ENCODE measurements around the gene CENPO. TPM values are rescaled to one million over a fixed set of nuclear protein-coding genes. Genes with fewer than 3 reads are reported as not detected.

The CENPO gene
- total and polyA plus RNA-seq, 2 donors (not counting 3 experiments of a cell fraction or from before 2014, with no cell fraction given): 26.8 to 45.3 TPM

DNA sequence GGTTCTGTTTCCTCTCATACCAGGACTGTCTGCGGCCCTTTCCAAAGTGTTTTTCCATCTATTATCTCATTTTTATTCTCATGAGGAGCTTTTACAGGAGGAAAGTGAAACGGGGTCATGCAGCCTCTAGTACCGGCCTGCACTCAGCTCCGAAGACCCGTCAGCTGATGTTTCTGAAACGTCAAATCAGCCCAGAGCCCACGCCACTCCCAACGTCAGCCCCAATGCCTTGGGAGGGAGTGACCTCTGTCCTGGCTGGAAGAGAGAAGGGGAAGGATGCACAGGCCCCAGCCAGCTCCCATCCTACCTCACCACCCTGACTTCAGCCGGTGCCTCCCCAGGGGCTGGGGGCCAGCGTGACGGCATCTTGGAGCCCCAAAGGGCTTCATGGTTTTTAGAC lies 68.3 kb downstream of the CENPO start:
- Histone ChIP-seq H4K20me1 (replicated peaks; ENCODE audit: control insufficient read depth, extremely low read depth, insufficient read depth, low read length) (no peaks in the 10 kb centered on the region), H3K9me3 (replicated peaks; ENCODE audit: control insufficient read depth, insufficient read depth, low read length) (no peaks in the 10 kb centered on the region), H3K4me3 (replicated peaks in 1 of 3; ENCODE audit: insufficient read depth in 1 of 3, low read depth in 1 of 3, low read length in 3 of 3) (no peak overlapping the region), H3K27ac (ENCODE audit: insufficient read depth, low read depth, low read length) (no peak overlapping the region), H2AFZ (ENCODE audit: low read depth, low read length) (no peak overlapping the region), H3K9ac (replicated peaks; ENCODE audit: extremely low read depth, insufficient read depth, low read length) (no peak overlapping the region), H3K27me3 (ENCODE audit: control insufficient read depth in 2 of 2, insufficient read depth in 2 of 2, low read length in 2 of 2) (no peaks in the 10 kb centered on the region), H3K36me3 (ENCODE audit: control insufficient read depth in 2 of 2, extremely low read depth in 1 of 2, insufficient read depth in 2 of 2, low read length in 2 of 2) (no peaks in the 10 kb centered on the region), H3K4me2 (ENCODE audit: insufficient read depth, low read length) (no peak overlapping the region), H3K79me2 (ENCODE audit: control insufficient read depth, insufficient read depth, low read length) (no peaks in the 10 kb centered on the region), H3K4me1 (ENCODE audit: control insufficient read depth, extremely low read depth, insufficient read depth, low read length) (no peaks in the 10 kb centered on the region), H3K9me1 (replicated peaks; ENCODE audit: control insufficient read depth, extremely low read depth, insufficient read depth, low read length) (no peaks in the 10 kb centered on the region)
- BruUV-seq (replicated peaks): no TSS peak
- DNase-seq (ENCODE audit: low read depth, low spot score) (no peak), FAIRE-seq (no peak)
- no peak for TF ChIP-seq POLR2AphosphoS5 (IDR thresholded peaks at IDR 0.05; ENCODE audit: insufficient read depth, low read depth, low read length)
- TF ChIP-seq MYC (IDR thresholded peaks at IDR 0.05; ENCODE audit: low read depth, low read length): no peak
- TF ChIP-seq GATA2 (IDR thresholded peaks at IDR 0.05; ENCODE audit: insufficient read depth, insufficient read length, low read depth, low read length): no peak
- TF ChIP-seq FOS (IDR thresholded peaks at IDR 0.05; ENCODE audit: borderline replicate concordance, insufficient read depth, low read length): no peak
- TF ChIP-seq, protein P1, sequence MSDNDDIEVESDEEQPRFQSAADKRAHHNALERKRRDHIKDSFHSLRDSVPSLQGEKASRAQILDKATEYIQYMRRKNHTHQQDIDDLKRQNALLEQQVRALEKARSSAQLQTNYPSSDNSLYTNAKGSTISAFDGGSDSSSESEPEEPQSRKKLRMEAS (IDR thresholded peaks at IDR 0.05; ENCODE audit: insufficient read depth, insufficient read length): no peak
- TF ChIP-seq EZH2 (IDR thresholded peaks at IDR 0.05; ENCODE audit: borderline replicate concordance, low read depth, low read length, severe bottlenecking): no peak
- no peak for TF ChIP-seq POLR2A (IDR thresholded peaks at IDR 0.05; ENCODE audit: low read depth, low read length)
- no peak for TF ChIP-seq JUN (IDR thresholded peaks at IDR 0.05; ENCODE audit: borderline replicate concordance, insufficient read depth, insufficient read length, low read depth)
- TF ChIP-seq, protein P2, sequence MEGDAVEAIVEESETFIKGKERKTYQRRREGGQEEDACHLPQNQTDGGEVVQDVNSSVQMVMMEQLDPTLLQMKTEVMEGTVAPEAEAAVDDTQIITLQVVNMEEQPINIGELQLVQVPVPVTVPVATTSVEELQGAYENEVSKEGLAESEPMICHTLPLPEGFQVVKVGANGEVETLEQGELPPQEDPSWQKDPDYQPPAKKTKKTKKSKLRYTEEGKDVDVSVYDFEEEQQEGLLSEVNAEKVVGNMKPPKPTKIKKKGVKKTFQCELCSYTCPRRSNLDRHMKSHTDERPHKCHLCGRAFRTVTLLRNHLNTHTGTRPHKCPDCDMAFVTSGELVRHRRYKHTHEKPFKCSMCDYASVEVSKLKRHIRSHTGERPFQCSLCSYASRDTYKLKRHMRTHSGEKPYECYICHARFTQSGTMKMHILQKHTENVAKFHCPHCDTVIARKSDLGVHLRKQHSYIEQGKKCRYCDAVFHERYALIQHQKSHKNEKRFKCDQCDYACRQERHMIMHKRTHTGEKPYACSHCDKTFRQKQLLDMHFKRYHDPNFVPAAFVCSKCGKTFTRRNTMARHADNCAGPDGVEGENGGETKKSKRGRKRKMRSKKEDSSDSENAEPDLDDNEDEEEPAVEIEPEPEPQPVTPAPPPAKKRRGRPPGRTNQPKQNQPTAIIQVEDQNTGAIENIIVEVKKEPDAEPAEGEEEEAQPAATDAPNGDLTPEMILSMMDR (IDR thresholded peaks at IDR 0.05; ENCODE audit: extremely low read depth in 1 of 2, insufficient read depth in 1 of 2, low read depth in 1 of 2, low read length in 2 of 2): no peak
- POLR2A ChIA-PET: interaction anchor here (0.6 kb wide), 1 partner anchor 282 kb away, joined by 4 read pairs; no protein-coding TSS in a partner anchor
- intact Hi-C loops (cut with micrococcal nuclease): no loop called here
- dilution Hi-C loops (cut with MboI; ENCODE audit: extremely low pct_ligation_motif_present, low sequenced_read_pairs): no loop called here
- CTCF ChIA-PET: interaction anchor here (0.6 kb wide), 1 partner anchor 22 kb away, joined by 3 read pairs; no protein-coding TSS in a partner anchor

Data from endothelial cell of umbilical vein (primary cell).